ENCODE data around the gene NIFK. TPM values are rescaled to one million over a fixed set of nuclear protein-coding genes. Genes with fewer than 3 reads are reported as not detected.

The NIFK gene
- total and polyA plus RNA-seq, 2 experiments from 2014 or later = 56.2 to 107 TPM

DNA sequence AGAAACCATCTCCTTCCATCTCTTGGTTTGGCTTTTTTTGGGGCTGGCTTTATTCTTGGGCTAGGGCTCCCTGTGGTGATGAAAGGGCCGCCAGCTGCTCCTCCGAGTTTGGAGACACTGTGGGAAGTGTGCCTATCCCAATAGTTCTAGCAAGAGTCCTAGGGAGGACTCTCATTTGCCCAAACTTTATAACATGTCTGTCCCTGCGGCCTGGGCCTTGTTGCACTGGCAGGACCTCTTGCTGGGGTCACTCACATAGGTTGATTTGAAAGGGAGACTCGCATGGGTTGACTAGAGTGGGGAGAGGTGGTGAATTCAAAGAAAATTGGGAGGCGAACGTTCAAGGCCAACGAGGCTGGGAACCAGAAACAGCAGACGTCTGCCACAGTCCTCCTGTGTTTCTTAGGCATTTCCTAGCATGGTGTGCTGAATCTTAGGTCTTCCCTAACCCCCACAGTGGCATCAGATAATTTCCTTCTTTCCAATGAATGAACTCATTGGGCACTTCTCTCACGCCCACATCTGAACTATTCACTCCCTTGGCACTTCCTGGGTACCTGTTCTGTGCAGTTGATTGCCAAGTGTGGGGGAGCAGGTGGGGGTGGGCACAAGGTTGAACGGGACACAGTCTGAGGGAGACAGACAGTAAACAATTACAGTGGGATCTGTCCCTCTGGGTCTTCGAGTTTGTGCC, 26.8 kb downstream of the NIFK start:
- Histone ChIP-seq H3K9ac (no peak overlapping the region), H3K27me3 (replicated peaks; ENCODE audit: insufficient read depth) (no peaks in the 10 kb centered on the region), H3K4me3 (no peak overlapping the region), H3K4me2 (ENCODE audit: unreplicated experiment) (peak overlapping the region; percentile 17), H3K27ac (no peak overlapping the region), H3K36me3 (ENCODE audit: low read depth) (no peaks in the 10 kb centered on the region), H2AFZ (0 out of 2 replicates have a peak overlapping the region, but pooled peaks have one; percentile 20), H3K9me2 (ENCODE audit: insufficient read depth) (no peaks in the 10 kb centered on the region), H4K20me1 (ENCODE audit: insufficient read depth) (no peaks in the 10 kb centered on the region), H3K9me3 (ENCODE audit: low read depth) (no peaks in the 10 kb centered on the region), H3F3A (ENCODE audit: insufficient read depth) (0 out of 2 replicates have a peak, but pooled peaks cover 9% of the 10 kb centered on the region), H3K79me2 (ENCODE audit: insufficient read depth) (no peaks in the 10 kb centered on the region), H3K4me1 (ENCODE audit: insufficient read depth) (peaks cover 19% of the 10 kb centered on the region)
- WGBS, 2 experiments (ENCODE audit: low coverage in 1 of 2, low lambda C conversion rate in 2 of 2, missing lambda C conversion rate in 2 of 2) = 59 to 60% methylated on average over 11 of the region's 11 CpGs
- no peak for TF ChIP-seq EZH2 (IDR thresholded peaks at IDR 0.05; ENCODE audit: insufficient read depth, poor library complexity, severe bottlenecking)
- no peak for TF ChIP-seq EZH2phosphoT487 (IDR thresholded peaks at IDR 0.05; ENCODE audit: insufficient read depth, low read depth)
- in situ Hi-C loops (cut with MboI) = loop anchor here (25.0 kb wide), 3 partner anchors 173 to 623 kb away; partner anchors contain the start of gene RNU4ATAC
- peak; percentile 6 for DNase-seq

DNA sequence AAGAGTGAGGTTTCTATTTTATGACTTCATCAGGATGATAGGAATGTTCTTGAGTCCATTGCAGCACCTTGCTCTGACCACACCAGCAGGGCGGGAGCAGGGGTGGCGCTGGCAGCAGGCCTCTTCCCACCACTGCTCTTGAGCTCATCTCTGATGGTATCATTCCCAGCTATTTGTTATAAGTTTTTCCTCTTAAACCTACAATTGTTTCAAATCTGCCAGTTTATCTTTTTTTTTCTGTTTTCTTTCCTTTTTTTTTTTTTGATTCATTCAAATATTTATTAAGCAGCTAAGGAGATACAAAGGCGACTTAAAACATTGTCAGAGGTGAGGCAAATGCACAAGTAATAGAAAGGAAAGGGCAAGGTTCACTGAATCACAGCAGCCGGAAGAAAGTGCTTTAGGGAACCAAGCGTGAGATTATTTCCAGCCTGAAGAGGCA, 28.7 kb downstream of the NIFK start:
- TF ChIP-seq EZH2 (IDR thresholded peaks at IDR 0.05; ENCODE audit: insufficient read depth, poor library complexity, severe bottlenecking) (no peak), EZH2phosphoT487 (IDR thresholded peaks at IDR 0.05; ENCODE audit: insufficient read depth, low read depth) (no peak)
- 79 to 80% methylated on average over 5 of the region's 5 CpGs for WGBS, 2 experiments (ENCODE audit: low coverage in 1 of 2, low lambda C conversion rate in 2 of 2, missing lambda C conversion rate in 2 of 2)
- no peak overlapping the region for H3K9ac ChIP-seq
- 0 out of 2 replicates have a peak, but pooled peaks cover 9% of the 10 kb centered on the region for H3F3A ChIP-seq (ENCODE audit: insufficient read depth)
- no peaks in the 10 kb centered on the region for H3K79me2 ChIP-seq (ENCODE audit: insufficient read depth)
- H3K4me3 ChIP-seq = no peak overlapping the region
- DNase-seq = no peak
- H4K20me1 ChIP-seq (ENCODE audit: insufficient read depth) = no peaks in the 10 kb centered on the region
- no peak overlapping the region for H3K4me2 ChIP-seq (ENCODE audit: unreplicated experiment)
- peaks cover 19% of the 10 kb centered on the region for H3K4me1 ChIP-seq (ENCODE audit: insufficient read depth)
- H2AFZ ChIP-seq = no peak overlapping the region
- no peaks in the 10 kb centered on the region for H3K9me3 ChIP-seq (ENCODE audit: low read depth)
- H3K9me2 ChIP-seq (ENCODE audit: insufficient read depth) = no peaks in the 10 kb centered on the region
- H3K36me3 ChIP-seq (ENCODE audit: low read depth) = no peaks in the 10 kb centered on the region
- in situ Hi-C loops (cut with MboI) = loop anchor here (25.0 kb wide), 3 partner anchors 171 to 621 kb away; partner anchors contain the start of gene RNU4ATAC
- H3K27ac ChIP-seq = no peak overlapping the region
- no peaks in the 10 kb centered on the region for H3K27me3 ChIP-seq (replicated peaks; ENCODE audit: insufficient read depth)

DNA sequence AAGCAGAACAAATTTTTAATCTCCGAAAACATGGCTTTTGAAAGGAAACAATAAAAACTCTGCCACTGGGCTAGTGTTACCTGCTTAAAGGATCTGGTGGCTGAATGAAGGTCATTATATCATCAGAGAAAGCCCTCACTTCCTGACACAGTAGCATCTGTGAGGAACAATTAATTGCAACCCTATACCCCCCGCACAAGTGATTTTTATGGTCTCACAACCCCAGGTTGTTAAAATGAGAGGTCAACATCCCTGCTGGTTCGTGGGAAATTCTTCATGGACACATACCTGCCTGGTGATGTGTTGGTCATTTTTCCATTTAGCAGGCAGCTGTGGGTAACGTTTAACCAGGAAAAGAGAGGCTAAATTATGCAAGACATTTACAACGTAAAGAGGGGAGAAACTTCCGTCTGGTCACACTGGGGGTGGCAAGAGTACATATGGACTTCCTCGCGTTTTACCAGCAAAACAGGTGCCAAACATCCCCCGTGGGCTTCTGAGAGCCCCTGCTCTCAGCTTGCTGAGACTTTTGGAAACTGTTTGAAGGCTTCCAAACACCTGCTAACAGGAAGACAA, 29.2 kb downstream of the NIFK start:
- Histone ChIP-seq H3K9me2 (ENCODE audit: insufficient read depth) (no peaks in the 10 kb centered on the region), H3K27ac (no peak overlapping the region), H3K79me2 (ENCODE audit: insufficient read depth) (no peaks in the 10 kb centered on the region), H3K4me2 (ENCODE audit: unreplicated experiment) (no peak overlapping the region), H4K20me1 (ENCODE audit: insufficient read depth) (no peaks in the 10 kb centered on the region), H3K4me1 (ENCODE audit: insufficient read depth) (peaks cover 19% of the 10 kb centered on the region), H3K36me3 (ENCODE audit: low read depth) (no peaks in the 10 kb centered on the region), H3K9me3 (ENCODE audit: low read depth) (no peaks in the 10 kb centered on the region), H3K9ac (no peak overlapping the region), H3K4me3 (no peak overlapping the region), H3F3A (ENCODE audit: insufficient read depth) (0 out of 2 replicates have a peak, but pooled peaks cover 9% of the 10 kb centered on the region), H2AFZ (no peak overlapping the region), H3K27me3 (replicated peaks; ENCODE audit: insufficient read depth) (no peaks in the 10 kb centered on the region)
- DNase-seq = no peak
- 54 to 55% methylated on average over 9 of the region's 9 CpGs for WGBS, 2 experiments (ENCODE audit: low coverage in 1 of 2, low lambda C conversion rate in 2 of 2, missing lambda C conversion rate in 2 of 2)
- in situ Hi-C loops (cut with MboI) = loop anchor here (25.0 kb wide), 3 partner anchors 170 to 620 kb away; partner anchors contain the start of gene RNU4ATAC
- TF ChIP-seq EZH2phosphoT487 (IDR thresholded peaks at IDR 0.05; ENCODE audit: insufficient read depth, low read depth) (no peak), EZH2 (IDR thresholded peaks at IDR 0.05; ENCODE audit: insufficient read depth, poor library complexity, severe bottlenecking) (no peak)

DNA sequence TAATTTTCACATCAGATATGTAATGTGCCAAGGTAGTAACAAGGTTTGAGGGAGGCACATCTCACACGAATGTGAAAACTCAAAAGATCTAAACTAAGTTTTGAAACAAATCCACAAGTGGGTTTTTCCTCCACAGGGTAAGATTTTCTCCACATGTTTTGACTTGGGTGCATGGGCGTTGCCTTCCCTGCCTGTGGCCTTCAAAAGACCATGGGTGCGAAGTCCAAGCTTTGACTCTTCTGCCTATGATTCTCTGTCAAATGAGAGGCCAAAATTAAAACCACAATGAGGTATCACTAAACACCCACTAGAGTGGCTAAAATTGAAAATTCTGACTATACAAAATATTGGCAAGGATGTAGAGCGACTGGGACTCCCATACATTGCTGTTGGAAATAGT, 30.7 kb downstream of the NIFK start:
- WGBS, 2 experiments (ENCODE audit: low coverage in 1 of 2, low lambda C conversion rate in 2 of 2, missing lambda C conversion rate in 2 of 2) = 92 to 93% methylated on average over 4 of the region's 4 CpGs
- Histone ChIP-seq H3F3A (ENCODE audit: insufficient read depth) (0 out of 2 replicates have a peak, but pooled peaks cover 4% of the 10 kb centered on the region), H3K79me2 (ENCODE audit: insufficient read depth) (no peaks in the 10 kb centered on the region), H3K4me1 (ENCODE audit: insufficient read depth) (peaks cover 13% of the 10 kb centered on the region), H2AFZ (no peak overlapping the region), H3K27ac (no peak overlapping the region), H3K4me3 (no peak overlapping the region), H4K20me1 (ENCODE audit: insufficient read depth) (no peaks in the 10 kb centered on the region), H3K4me2 (ENCODE audit: unreplicated experiment) (no peak overlapping the region), H3K9me2 (ENCODE audit: insufficient read depth) (no peaks in the 10 kb centered on the region), H3K9me3 (ENCODE audit: low read depth) (no peaks in the 10 kb centered on the region), H3K9ac (no peak overlapping the region), H3K36me3 (ENCODE audit: low read depth) (no peaks in the 10 kb centered on the region), H3K27me3 (replicated peaks; ENCODE audit: insufficient read depth) (no peaks in the 10 kb centered on the region)
- in situ Hi-C loops (cut with MboI) = loop anchor here (25.0 kb wide), 3 partner anchors 169 to 619 kb away; partner anchors contain the start of gene RNU4ATAC
- TF ChIP-seq EZH2phosphoT487 (IDR thresholded peaks at IDR 0.05; ENCODE audit: insufficient read depth, low read depth) (no peak), EZH2 (IDR thresholded peaks at IDR 0.05; ENCODE audit: insufficient read depth, poor library complexity, severe bottlenecking) (no peak)
- DNase-seq = no peak

Data from GM23248 (cell line).